NT2/D1 (cell line): ENCODE data around the gene ECSCR.

Source experiments
- SUZ12 ChIP-seq: IDR thresholded peaks from 2 replicates; pipeline ENCODE4 v1.6.1; 2011; ENCODE audit not compliant: insufficient read length, insufficient read depth; ENCODE audit errors: extremely low read depth
- YY1 ChIP-seq: IDR thresholded peaks from 2 replicates; pipeline ENCODE4 v1.6.1; 2011; ENCODE audit not compliant: insufficient read length, insufficient read depth

GRCh38 chr5:139399501-139400121 lies 62.9 kb downstream of the ECSCR start:
- TF ChIP-seq YY1 (no peak), SUZ12 (no peak)
